BJ (cell line): ENCODE results near the gene PAFAH2. TPM values are rescaled to one million over a fixed set of nuclear protein-coding genes. Genes with fewer than 3 reads are reported as not detected.
"Not testable (repeated sequence)": the region's sequence is repeated elsewhere in the genome, so short reads cannot be mapped to it uniquely, and the experiment has no call there.

ENCODE experiments used
- CTCF ChIA-PET: fragments of 350-600 bp; formaldehyde crosslinking; extraction: SDS; loops from one replicate; lab custom pipeline; 2021; ENCODE audit warnings: antibody characterized with exemption, inconsistent platforms; lab: Yijun Ruan, JAX
- POLR2A ChIA-PET: fragments of 300-600 bp; sonication (Branson Sonifier 250); formaldehyde crosslinking; extraction: SDS; loops from one replicate; lab custom pipeline; 2021; ENCODE audit warnings: antibody characterized with exemption; lab: Charles Lee
- DNase-seq: peaks from one replicate; pipeline ENCODE4 v3.0.0-alpha.2; 2011; ENCODE audit warnings: low read depth
- H3K27me3 ChIP-seq: 2 replicates; pipeline ENCODE4 v1.6.0; 2011; ENCODE audit warnings: low read length; ENCODE audit not compliant: control insufficient read depth, insufficient read depth
- H3K36me3 ChIP-seq: 2 replicates; pipeline ENCODE4 v1.5.1; 2011; ENCODE audit warnings: low read length; ENCODE audit not compliant: control insufficient read depth, insufficient read depth
- H3K4me3 ChIP-seq: 2 replicates; pipeline ENCODE4 v1.5.1; 2011; ENCODE audit warnings: low read depth, mild to moderate bottlenecking, control low read depth, low read length
- polyA plus RNA-seq: library from polyadenylated mRNA; depleted of rRNA; stranded (reverse); fragments of >200 nt; gene quantifications from 2 replicates; pipeline ENCODE4 v1.2.3, GENCODE V29; 2011
- TF ChIP-seq, protein P1 (sequence below): IDR thresholded peaks from 2 replicates; pipeline ENCODE4 v1.5.1; 2011; ENCODE audit warnings: low read depth, mild to moderate bottlenecking, control low read depth, inconsistent platforms, low read length, moderate library complexity; ENCODE audit not compliant: insufficient read depth

The PAFAH2 gene
- polyA plus RNA-seq, 1 experiment: 11.9 TPM

DNA sequence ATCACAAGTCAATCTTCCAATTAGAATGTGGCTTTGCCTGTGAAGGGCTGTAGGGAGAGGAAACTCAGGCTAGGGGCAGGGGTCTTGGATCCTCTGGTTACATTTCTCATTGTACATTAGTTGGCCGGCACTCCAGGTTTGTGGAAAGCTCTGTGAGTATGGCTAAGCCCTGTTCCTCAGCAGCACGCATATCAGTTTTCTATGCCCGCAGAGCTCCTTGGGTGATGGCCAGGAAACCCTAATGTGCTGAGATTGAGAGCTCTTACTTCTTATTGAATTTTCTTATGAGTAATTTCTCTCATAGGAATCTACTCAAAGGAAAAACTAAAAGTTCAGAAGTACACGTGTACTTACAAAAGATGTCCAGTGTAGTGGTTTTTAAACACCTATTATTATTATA, 60.9 kb downstream of the PAFAH2 start:
- no peaks in the 10 kb centered on the region for H3K36me3 ChIP-seq
- POLR2A ChIA-PET: no interaction called here
- no peak overlapping the region for H3K4me3 ChIP-seq
- no peak for DNase-seq
- H3K27me3 ChIP-seq: no peaks in the 10 kb centered on the region; the same call in 1 of the 2 replicates
- TF ChIP-seq, protein P1, sequence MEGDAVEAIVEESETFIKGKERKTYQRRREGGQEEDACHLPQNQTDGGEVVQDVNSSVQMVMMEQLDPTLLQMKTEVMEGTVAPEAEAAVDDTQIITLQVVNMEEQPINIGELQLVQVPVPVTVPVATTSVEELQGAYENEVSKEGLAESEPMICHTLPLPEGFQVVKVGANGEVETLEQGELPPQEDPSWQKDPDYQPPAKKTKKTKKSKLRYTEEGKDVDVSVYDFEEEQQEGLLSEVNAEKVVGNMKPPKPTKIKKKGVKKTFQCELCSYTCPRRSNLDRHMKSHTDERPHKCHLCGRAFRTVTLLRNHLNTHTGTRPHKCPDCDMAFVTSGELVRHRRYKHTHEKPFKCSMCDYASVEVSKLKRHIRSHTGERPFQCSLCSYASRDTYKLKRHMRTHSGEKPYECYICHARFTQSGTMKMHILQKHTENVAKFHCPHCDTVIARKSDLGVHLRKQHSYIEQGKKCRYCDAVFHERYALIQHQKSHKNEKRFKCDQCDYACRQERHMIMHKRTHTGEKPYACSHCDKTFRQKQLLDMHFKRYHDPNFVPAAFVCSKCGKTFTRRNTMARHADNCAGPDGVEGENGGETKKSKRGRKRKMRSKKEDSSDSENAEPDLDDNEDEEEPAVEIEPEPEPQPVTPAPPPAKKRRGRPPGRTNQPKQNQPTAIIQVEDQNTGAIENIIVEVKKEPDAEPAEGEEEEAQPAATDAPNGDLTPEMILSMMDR: no peak
- CTCF ChIA-PET: no interaction called here

DNA sequence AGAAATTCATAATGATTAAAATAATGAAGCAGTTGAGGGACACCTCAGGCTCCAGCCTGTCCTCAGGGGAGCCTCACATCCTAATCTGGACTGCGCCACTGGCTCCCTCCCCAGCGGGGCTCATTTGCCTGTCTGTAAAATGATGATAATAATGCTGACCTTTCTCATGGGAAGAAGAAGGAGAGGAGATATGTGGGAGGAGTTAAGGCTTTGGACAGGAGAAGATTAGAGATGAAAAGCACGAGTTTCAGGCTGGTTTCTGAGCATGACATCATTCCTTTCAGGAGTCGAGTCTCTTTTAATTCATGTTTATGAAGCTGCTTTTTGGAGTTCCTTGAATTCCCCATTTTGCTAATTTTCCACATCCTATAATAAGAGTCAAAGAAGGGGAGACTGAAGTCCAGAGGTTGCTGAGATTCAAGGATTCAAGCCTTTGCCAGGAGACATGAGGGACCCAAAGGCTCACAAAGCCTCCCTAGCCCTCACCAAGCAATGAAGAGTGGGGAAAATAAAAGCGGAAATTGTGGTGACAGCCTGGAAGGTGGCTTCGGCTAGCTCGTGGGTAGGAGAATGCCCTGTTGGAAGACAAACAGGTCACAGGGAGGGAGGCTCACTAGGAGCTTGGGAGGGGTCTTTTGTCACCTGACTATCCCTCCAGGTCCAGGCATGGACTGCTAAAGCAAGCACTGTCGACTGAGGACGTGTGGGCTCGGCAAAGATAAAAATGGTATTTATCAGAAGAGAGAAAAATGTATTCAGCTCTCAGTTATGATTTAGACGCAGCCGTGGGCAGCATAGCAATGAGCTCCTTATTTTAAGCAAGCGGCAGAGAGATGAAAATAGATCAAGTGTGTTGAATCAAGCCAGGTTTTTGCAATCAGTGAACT, 64.1 kb downstream of the PAFAH2 start:
- no peak for DNase-seq
- CTCF ChIA-PET: interaction anchor here (0.6 to 1.5 kb wide), 5 partner anchors 7 to 64 kb away, joined by 3 read pairs; partner anchors contain the start of gene PAFAH2
- POLR2A ChIA-PET: no interaction called here
- peaks cover 4% of the 10 kb centered on the region; the same call in 1 of the 2 replicates for H3K27me3 ChIP-seq
- no peaks in the 10 kb centered on the region for H3K36me3 ChIP-seq
- TF ChIP-seq, protein P1: no peak
- H3K4me3 ChIP-seq: no peak overlapping the region

DNA sequence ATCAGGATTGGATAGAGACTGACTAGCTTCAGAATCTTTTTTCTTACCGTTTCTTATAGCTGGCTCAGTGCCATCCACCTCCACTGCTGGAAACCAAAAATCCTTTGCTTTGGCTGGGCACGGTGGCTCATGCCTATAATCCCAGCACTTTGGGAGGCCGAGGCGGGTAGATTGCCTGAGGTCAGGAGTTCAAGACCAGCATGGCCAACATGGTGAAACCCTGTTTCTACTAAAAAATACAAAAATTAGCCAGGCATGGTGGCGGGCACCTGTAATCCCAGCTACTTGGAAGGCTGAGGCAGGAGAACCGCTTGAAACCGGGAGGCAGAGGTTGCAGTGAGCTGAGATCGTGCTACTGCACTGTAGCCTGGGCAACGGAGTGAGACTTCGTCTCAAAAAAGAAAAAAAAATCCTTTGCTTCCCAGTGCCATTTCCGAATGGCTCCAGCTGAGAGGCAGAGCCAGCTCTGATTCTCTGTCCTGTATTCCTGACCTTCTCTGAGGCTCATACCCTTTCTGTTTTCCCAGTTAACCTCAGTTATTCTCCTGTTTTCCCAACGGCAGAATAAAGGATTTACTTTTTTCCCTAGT, 65.0 kb downstream of the PAFAH2 start:
- CTCF ChIA-PET: interaction anchor here (1.5 kb wide), 1 partner anchor 37 kb away, joined by 3 read pairs; no protein-coding TSS in a partner anchor
- H3K27me3 ChIP-seq, H3K4me3 ChIP-seq, POLR2A ChIA-PET, DNase-seq, H3K36me3 ChIP-seq: not testable (repeated sequence)

DNA sequence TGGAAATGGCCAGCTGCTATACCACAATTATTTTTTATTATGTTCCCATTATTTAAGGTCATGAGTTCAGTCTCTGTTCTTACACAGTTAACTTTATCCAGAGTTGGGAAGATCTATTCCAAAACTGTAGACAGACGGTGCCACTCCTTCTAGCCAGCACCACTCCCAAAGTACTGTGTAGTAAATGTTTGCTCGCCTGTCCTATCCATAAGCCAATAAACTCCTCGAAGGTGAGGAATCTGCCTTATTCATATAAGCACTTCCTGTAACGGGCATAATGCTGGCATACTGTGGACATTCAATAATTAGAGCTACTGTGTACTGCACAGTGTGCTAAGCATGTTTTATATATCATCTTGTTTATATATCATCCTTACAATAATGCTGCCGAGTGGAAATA, 65.5 kb downstream of the PAFAH2 start:
- ChIA-PET CTCF (interaction anchor here (1.5 kb wide), 1 partner anchor 37 kb away, joined by 3 read pairs; no protein-coding TSS in a partner anchor), POLR2A (no interaction called here)
- Histone ChIP-seq H3K4me3 (no peak overlapping the region), H3K36me3 (no peaks in the 10 kb centered on the region), H3K27me3 (peaks cover 4% of the 10 kb centered on the region; the same call in 1 of the 2 replicates)
- TF ChIP-seq, protein P1: no peak
- DNase-seq: no peak

DNA sequence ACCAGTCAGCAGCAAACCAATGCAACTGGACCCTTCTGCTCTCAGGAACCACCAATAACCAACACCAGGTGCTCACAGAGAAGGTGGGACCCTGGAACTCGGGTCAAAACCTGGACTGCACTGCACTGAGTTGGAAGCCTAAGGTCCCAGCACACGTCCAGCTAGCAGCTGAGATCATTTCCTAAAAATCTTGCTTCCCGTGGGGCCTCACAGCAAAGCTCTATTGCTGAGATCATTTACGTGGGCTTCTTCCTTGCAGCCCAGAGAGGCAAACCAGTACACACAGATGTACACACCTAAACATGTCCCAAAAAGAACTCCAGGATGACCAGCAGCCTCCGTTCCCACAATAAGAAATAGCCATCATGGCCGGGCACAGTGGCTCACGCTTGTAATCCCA, 68.8 kb downstream of the PAFAH2 start:
- Histone ChIP-seq H3K4me3 (no peak overlapping the region), H3K27me3 (peaks cover 4% of the 10 kb centered on the region; the same call in 1 of the 2 replicates), H3K36me3 (no peaks in the 10 kb centered on the region)
- TF ChIP-seq, protein P1: no peak
- no peak for DNase-seq
- ChIA-PET CTCF (interaction anchor here (1.1 kb wide), 1 partner anchor 23 kb away, joined by 3 read pairs; no protein-coding TSS in a partner anchor), POLR2A (no interaction called here)
